ENCODE measurements around the gene TTLL9.

Gene TTLL9

DNA sequence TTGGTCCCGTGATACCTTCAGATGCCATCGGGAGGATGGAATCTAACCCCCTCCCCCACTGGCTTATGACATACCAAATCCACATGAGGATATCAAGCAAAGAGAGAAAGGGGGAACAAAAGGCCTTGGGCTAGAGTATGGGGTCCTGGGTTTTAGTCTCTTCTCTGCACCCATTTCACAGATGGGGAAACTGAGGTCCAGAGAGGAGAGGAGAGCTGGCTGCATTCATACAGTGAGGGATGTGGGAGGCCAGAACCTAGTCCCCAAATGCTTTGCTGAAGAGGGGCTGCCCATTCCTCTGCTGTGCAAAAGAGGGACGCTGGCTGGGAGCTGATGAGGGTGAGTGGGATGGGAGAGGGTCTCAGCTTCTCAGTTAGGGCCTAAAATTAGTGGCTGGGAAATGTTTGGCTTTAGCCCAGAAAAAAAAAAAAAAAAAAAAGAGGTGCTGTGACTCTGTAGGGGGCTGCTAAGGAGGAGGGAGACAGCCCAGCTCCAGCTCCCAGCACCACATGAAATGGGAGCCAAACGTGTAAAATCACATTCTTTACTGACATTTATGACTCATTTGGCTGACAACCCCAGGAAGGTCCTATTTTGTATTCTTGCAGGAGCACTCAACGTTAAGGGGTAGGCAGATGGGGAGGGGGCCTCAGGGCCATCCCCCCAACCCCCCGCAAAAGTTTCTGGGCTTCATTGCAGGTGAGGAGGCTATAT lies 109.4 kb downstream of the TTLL9 start:
- DNase-seq (ENCODE audit: low spot score): no peak

DNA sequence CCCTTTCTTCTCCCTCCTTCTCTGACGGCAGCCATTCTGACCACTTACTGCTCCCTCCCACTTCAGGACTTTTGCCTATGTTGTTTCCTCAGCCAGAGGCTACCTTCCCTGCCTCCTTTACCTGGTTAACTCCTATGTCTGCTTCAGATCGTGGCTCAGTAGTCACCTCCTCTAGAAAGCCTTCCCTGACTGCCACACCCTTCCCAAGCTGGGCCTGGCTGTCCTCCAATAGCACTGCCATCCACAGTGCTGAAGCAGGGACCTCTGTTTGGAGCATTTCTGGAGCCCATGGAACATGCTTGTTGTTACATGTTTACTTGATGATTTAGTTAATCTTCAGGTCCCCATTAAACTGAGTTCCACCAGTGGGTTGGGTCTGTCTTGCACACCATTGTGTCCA lies 111.3 kb downstream of the TTLL9 start:
- DNase-seq (ENCODE audit: low spot score): no peak

DNA sequence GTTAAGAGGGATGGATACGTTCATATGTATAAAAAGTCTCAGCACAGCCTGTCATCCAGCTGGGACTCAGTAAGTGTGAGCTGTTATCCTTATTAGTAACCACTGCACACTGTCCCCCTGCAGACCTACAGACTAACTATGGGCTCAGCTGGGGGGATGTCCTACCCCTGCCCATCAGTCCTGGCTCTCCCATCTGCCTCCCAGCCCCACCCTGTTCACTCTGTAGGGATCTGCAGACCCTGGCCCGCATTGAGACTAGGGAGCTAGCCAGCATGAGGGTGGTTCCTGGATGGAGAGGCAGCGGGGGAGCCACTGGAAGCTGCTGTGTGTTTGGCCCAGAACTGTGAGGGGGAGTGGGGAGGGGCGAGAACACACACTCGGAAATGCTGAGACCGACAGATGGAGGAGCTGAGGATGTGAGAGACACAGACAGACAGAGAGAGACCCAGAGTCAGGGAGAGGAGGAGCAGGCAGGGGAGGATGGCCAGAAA lies 114.6 kb downstream of the TTLL9 start:
- DNase-seq (ENCODE audit: low spot score): no peak

DNA sequence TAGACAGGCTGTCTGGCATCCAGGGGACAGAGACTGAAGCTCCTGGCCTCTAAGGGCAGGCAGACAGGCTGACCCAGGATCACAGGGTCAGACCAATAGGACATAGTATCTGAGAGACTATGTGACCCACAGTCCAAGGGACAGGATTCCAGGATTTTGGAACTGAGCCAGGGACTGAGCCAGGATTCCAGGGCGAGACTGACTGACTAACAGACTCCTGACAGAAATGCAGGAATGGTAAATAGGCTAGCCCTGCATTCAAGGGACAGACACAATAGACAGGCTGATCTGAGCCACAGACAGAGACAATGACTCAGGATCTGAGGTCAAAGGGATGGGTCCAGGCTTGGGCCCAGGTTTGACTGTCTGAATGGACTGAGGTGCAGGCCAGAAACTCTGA lies 117.3 kb downstream of the TTLL9 start:
- no peak for DNase-seq (ENCODE audit: low spot score)

DNA sequence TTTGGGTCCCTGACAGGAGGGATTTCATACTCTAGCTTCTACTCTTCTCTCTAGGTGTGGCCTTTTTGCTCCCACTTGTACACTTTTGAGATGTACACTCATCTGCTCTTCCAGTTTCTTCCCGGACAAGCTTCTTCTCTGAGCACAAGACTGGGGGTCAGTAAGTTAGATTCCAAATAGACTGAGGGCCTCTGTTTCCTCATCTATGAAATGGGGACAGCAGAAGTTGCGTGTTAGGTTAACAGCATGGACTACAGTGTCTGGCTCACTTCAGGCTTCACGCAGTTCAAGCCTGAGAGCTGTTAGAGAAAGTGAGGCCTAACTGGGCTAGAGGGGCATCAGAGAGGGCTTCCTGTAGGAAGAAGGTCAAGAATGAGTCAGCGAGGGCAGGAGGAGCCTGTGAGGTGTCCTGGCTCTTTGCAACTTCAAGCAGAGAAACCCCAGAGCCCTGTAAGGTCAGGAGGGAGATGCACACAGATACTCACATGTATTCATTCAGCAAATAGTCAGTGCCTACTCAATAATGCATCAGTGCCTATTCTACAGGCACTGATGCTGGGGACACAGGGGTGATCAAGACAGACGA lies 118.1 kb downstream of the TTLL9 start:
- no peak for DNase-seq (ENCODE audit: low spot score)

DNA sequence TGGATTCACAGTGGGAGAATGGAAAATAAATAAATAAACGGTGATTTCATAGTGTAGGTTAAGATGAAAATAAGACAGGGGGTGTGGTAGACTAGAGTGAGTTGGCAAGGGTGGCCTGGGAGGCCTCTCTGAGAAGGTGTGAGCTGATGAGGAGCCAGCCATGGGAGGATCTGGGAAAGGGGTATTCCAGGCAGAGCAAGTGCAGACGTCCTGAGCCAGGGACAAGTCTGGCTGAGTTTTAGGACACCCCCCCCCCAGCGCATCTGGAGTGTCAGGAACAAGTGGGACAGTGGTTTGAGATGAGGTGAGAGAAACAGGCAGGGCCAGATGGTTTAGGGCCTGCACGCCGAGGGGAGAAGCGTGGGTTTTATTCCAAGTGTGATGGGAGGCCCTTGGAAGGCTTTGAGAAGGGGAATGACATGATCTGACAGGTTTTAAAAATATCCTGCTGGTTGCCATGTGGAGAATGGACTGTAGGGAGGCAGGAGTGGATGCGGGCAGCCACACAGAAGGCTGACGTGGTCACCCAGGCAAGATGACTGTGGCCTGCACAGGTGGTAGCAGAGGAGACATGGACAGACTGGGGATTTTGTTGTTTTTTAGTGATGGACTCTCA lies 118.7 kb downstream of the TTLL9 start:
- no peak for DNase-seq (ENCODE audit: low spot score)

DNA sequence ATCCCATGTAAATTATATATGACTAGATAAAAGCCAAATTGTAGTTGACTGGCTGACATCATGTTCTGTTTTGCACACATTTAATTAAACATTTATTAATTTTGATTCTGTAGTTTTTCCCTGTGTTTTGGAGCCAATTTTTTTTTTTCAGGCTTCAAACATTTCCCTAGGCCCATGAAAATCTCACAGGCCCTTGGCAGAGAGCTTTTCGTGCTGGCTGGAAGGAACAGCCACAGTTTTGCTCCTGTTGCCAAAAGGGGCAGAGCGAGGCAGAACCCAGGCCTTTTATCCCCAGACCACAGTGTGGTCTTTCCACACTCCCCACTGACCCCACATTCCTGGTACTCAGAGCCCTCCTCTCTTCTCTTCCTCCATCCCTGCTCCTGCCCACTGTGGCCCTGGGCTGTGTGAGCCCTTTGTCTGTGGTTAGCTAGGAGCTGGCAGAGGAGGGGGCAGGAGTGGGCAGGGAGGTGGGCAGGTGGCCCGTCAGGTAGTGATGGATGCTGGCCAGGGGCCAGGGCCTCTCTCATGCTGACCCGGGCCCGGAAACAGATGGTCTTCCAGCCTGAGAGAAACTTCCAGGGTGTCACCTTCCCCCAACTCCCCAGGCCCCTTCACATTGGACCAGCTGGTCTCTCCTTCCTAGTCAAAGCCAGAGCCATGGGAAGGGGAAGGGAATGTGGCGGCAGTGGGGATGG lies 120.4 kb downstream of the TTLL9 start:
- DNase-seq (ENCODE audit: low spot score): no peak

DNA sequence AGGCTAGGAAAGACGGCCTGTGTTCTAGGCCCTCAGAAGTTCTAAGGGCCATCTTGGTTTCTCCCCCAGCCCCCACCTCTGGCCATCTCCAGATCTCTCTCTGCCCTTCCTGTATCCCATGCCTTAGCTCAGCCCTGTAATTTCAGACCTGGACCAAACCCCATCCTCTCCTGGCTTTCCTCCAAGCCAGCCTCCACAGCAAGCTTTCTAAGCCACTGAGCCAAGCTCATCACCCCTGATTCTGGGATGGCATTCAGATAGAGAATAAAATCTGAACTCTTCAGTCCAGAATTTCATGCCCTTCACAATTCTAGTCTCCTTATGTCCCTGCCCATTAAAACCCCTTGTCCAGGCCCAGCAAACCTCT lies 120.9 kb downstream of the TTLL9 start:
- DNase-seq (ENCODE audit: low spot score): no peak

DNA sequence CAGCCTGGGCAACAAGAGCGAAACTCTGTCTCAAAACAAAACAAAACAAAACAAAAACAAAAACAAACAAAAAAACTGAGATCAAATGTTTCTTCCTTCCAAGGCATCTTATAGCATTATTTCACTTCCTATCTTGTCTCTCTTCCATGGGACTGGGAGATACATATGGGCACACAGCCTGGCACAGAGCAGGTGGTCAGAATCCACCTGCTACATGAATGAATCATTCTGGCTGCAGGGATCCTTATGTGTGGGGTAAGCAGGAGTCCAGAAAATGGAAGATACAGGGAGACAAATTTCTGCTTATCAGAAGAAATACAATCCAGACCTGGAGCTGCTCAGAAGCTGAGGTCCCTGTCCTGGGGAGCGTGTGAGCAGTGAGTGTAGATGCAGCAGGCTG lies 121.7 kb downstream of the TTLL9 start:
- no peak for DNase-seq (ENCODE audit: low spot score)

Measured in LoVo (cell line).